Hepatocyte (in vitro differentiated cells): ENCODE results near the gene FBXL15.

Experiments used
- EZH2 ChIP-seq: fragments of 200-600 bp; sonication (generic); IDR thresholded peaks from 2 replicates; pipeline ENCODE4 v1.6.1; 2016; ENCODE audit warnings: antibody characterized with exemption, mild to moderate bottlenecking, borderline replicate concordance
- EZH2phosphoT487 ChIP-seq: fragments of 200-600 bp; sonication (generic); IDR thresholded peaks from one replicate; pipeline ENCODE4 v1.6.1; 2018; ENCODE audit warnings: antibody characterized with exemption, mild to moderate bottlenecking, low read depth, moderate library complexity; ENCODE audit not compliant: unreplicated experiment, severe bottlenecking
- TF ChIP-seq, protein P1 (sequence below): fragments of 200-600 bp; sonication (generic); IDR thresholded peaks from 2 replicates; pipeline ENCODE4 v1.5.1; 2016; ENCODE audit warnings: antibody characterized with exemption, mild to moderate bottlenecking; ENCODE audit not compliant: poor library complexity

DNA sequence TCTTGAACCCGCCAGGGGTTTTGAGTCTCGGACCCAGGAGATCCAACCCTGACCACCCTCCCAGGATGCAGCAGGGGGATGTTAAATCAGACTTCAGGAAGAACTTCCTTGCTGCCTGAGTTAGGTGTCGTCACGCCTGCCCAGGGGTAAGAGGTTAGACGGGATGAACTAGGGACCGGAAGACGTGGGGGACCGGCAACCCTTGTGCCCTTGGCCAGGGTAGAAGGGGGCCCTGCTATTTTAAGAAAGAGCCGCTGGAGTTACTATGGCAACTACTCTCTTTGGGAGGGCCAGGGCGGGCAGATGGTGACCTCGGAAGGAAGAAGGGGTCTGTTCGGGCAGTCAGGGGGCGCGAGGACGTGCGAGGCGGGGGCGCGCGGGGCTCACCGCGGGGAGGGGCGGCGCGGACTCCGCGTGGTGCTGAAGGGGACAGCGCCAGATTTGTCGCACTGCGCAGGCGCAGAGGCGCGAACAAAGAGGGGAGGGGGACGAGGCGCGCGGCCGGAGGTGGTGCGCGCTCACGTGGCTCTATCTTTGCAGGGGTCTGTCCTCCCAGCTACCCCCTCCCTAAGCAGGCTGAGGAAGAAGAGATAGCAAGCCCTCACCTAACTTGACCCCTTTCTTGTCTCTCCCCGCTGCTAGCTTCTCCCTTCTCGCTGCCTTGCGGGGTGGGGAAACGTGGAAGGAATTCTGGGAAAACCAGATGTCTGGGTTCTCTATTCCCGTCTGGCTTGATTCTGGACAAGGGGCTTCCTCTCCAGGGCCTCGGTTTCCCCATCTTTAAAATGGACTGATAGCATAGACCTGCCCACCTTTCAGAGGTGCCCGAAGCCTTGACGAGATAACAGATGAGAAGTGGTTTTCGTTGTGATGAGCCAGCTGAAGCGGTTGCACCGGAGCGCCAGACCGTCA is 1.1 kb upstream of the FBXL15 start:
- TF ChIP-seq, protein P1, sequence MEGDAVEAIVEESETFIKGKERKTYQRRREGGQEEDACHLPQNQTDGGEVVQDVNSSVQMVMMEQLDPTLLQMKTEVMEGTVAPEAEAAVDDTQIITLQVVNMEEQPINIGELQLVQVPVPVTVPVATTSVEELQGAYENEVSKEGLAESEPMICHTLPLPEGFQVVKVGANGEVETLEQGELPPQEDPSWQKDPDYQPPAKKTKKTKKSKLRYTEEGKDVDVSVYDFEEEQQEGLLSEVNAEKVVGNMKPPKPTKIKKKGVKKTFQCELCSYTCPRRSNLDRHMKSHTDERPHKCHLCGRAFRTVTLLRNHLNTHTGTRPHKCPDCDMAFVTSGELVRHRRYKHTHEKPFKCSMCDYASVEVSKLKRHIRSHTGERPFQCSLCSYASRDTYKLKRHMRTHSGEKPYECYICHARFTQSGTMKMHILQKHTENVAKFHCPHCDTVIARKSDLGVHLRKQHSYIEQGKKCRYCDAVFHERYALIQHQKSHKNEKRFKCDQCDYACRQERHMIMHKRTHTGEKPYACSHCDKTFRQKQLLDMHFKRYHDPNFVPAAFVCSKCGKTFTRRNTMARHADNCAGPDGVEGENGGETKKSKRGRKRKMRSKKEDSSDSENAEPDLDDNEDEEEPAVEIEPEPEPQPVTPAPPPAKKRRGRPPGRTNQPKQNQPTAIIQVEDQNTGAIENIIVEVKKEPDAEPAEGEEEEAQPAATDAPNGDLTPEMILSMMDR = no peak
- TF ChIP-seq EZH2phosphoT487 (no peak), EZH2 (no peak)
